Activated CD4-positive, alpha-beta T cell treated with anti-CD3 and anti-CD28 coated beads, Interleukin-2, amount 50 U/mL, for 4 hours (primary cell): Measurements from ENCODE around the gene PAN2.
"Not testable (repeated sequence)": the region's sequence is repeated elsewhere in the genome, so short reads cannot be mapped to it uniquely, and the experiment has no call there.

Experiments used
- DNase-seq, 2 experiments: peaks; one replicate each; pipeline ENCODE4 v3.0.0-alpha.2; 2020

Gene PAN2

GRCh38 chr12:56346675-56347074, 12.9 kb upstream of the PAN2 start:
- no peak for DNase-seq

DNA sequence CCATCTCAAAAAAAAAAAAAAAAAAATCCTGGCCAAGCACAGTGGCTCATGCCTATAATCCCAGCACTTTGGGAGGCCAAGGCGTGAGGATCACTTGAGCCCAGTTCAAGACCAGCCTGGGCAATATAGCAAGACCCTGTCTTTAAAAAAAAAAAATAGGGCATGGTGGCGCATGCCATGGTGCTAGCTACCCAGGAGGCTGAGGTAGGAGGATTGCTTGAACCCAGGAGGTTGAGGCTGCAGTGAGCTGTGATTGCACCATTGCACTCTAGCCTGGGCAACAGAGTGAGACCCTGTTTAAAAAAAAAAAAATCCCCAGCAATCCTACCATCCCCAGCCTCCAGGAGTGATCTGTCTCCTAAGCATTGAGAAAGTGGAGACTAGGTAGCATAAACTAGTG, 8.5 kb upstream of the PAN2 start:
- not testable (repeated sequence) for DNase-seq

- no peak for DNase-seq
Measured at GRCh38 chr12:56341616-56342015, 7.8 kb upstream of the PAN2 start.

DNA sequence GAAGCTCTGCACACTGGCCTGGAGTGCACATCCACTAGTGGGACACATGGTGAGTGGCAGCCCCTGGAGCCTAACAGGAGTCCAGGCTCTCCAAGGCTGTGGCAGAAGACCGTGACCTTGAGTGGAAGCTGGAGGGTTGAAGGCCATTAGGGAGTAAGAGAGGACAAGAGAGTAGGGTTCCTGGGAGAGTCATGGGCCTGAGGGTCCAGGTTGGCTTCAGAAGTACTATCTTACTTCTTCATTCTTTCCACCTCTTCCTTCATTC, 5.3 kb upstream of the PAN2 start:
- no peak for DNase-seq

- peak; percentile 85 to 89 for DNase-seq
Measured at GRCh38 chr12:56338308-56339157, 4.7 kb upstream of the PAN2 start, which contains the start of gene IL23A. Gene IL23A (plus strand): TSS chr12:56338884. CDS start chr12:56339045, 161 bp downstream.

DNA sequence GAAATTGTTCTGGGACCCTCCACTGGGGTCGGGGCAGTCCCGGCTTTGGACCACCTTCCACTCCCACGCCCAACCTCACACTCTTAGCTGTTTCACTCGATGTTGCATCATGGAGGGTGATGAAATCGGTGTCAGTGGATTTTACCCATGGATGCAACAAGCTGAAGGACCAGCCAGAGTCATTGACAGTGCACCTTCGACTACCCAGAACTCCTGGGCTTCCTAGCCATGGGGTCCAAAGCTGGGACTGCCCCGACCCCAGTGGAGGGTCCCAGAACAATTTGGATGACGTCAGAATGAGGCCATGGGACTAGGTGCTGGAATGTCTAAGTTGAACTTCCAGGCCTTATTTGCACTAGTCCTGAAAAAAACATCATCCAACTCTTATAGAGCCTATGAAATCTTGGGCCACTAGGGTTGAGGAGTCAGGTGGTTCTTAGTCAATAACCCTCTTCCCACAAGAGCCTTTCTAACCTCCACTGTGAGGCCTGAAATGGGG, 4.0 kb upstream of the PAN2 start:
- DNase-seq = no peak

GRCh38 chr12:56336361-56337167, 2.8 kb upstream of the PAN2 start:
- DNase-seq = no peak

- DNase-seq = not testable (repeated sequence)
Measured at GRCh38 chr12:56335527-56335926, 1.7 kb upstream of the PAN2 start.

DNA sequence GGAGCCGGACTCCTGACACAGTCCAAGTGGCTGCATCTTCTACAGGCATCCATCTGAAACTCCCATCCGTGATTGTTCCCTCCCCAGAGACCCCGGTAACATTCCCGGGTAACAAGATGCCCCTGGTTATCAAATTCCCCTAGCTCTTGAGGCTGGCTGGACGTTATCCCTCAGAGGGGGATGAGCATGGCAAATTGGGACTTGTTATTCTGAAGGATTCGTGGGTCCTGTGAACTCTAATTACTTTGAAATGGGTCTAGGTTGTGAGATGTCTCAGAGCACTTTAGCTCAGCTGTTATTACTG, 642 bp upstream of the PAN2 start:
- DNase-seq = no peak

- no peak for DNase-seq
Measured at GRCh38 chr12:56333197-56333678, 562 bp downstream of the PAN2 start.

GRCh38 chr12:56332512-56333196, 1.1 kb downstream of the PAN2 start:
- no peak for DNase-seq

GRCh38 chr12:56330936-56331490, 2.8 kb downstream of the PAN2 start:
- no peak for DNase-seq

GRCh38 chr12:56326533-56326932, 7.3 kb downstream of the PAN2 start:
- no peak for DNase-seq

- DNase-seq = no peak
Measured at GRCh38 chr12:56326126-56326525, 7.7 kb downstream of the PAN2 start.

- no peak for DNase-seq
Measured at GRCh38 chr12:56324206-56324605, 9.6 kb downstream of the PAN2 start.

DNA sequence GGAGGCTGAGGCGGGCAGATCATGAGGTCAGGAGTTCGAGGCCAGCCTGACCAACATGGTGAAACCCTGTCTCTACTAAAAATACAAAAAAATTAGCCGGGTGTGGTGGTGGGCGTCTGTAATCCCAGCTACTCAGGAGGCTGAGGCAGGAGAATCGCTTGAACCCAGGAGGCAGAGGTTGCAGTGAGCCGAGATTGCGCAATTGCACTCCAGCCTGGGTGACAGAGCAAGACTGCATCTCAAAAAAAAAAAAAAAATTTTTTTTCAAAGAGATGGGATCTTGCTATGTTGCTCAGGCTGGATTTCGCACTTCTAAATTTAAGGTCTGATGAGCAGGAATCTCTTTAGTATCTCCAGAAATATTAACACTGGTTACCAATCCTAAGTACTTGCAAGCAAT, 12.2 kb downstream of the PAN2 start:
- not testable (repeated sequence) for DNase-seq

DNA sequence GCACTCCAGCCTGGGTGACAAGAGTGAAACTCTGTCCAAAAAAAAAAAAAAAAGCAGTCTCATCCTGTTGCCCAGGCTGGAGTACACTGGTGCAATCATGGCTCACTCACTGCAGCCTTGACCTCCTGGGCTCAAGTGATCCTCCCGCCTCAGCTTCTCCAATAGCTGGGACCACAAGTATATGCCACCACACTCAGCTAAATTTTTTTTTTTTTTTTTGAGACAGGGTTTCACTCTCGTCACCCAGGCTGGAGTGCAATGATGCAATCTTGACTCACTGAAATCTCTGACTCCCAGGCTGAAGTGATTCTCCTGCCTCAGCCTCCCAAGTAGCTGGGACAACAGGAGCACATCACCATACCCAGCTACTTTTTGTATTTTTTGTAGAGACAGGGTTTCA, 12.8 kb downstream of the PAN2 start:
- no peak for DNase-seq

- DNase-seq = no peak
Measured at GRCh38 chr12:56317675-56318074, 16.1 kb downstream of the PAN2 start.

DNA sequence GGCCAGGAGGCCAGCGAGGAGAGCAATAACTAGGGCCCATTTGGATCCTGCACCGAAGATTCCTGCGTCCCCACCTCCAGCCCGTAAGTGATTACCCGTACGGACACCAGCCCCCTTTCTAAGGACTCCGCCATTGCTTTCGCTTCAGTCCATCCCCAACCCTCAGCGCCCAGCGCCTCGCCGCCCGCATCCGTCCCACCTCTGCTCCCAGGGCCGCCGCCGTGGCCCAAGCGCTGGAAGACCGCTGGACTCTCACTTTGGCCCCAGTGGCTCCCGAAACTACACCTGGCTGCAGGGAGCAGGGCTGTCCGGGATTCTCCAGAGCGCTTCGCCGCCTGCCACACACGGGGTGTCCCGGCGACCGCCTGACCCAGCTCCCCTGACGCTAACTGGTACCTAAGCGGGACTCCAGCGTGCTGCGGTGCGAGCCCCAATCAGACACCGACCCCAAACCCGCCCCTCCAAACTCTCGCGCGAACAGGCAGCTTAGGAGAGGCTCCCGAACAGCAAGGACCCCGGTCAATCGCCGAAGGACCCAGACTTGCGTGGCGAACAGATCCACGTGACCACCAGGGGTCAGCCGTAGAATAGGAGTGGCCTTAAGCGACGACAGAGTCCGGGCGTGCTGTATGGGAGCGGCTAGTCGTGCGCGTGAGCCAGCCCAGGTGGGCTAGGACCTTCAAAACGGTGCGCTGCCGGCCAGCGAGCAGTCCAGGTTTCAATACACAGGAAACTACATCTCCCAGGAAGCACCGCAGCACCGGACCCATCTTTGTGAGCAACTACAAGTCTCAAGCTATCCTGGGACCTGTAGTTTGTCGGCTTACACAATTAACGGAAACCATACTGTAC, 18.0 kb downstream of the PAN2 start, which contains the start of gene CNPY2:
Gene CNPY2 (minus strand): TSS at position 367 of the 852 bp plus-strand sequence. CDS start 771 bp downstream, outside the sequence.
- peak; percentile 91 for DNase-seq

GRCh38 chr12:56315249-56315621, 18.6 kb downstream of the PAN2 start:
- no peak for DNase-seq

- no peak for DNase-seq
Measured at GRCh38 chr12:56311003-56311402, 22.8 kb downstream of the PAN2 start.

DNA sequence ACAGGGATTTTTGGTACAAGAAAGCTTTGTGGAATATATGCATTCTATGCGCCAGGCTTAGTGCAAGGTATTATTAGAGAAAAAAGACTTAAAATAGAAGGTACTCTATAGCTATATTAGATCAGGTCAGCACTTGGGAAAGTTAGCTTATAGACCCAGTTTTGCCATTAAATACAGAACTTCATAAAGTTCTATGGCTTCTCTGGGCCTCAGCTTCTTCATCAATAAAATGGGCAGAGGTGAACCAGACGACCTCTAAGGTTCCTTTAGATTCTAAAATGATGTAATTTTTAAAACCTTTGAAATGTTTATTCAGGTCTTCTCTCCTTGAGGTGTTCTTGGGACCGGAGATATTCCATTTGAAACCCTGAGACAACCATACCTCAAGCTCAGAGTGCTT, 25.1 kb downstream of the PAN2 start:
- DNase-seq = no peak
